Colonic mucosa (tissue), 4 donors: ENCODE measurements around the gene PSG2. TPM values are rescaled to one million over a fixed set of nuclear protein-coding genes. Genes with fewer than 3 reads are reported as not detected.
"Not testable (repeated sequence)": the region's sequence is repeated elsewhere in the genome, so short reads cannot be mapped to it uniquely, and the experiment has no call there.

ENCODE experiments used
- DNase-seq: peaks from one replicate; pipeline ENCODE4 v3.0.0-alpha.2; 2020
- H3K27ac ChIP-seq: fragments of 200-600 bp; one replicate; pipeline ENCODE4 v1.8.0; 2021
- H3K27me3 ChIP-seq: fragments of 200-600 bp; one replicate; pipeline ENCODE4 v1.8.0; 2021
- H3K36me3 ChIP-seq: fragments of 200-600 bp; one replicate; pipeline ENCODE4 v1.8.0; 2021
- H3K4me1 ChIP-seq: fragments of 200-600 bp; one replicate; pipeline ENCODE4 v1.8.0; 2021; ENCODE audit warnings: mild to moderate bottlenecking
- H3K4me3 ChIP-seq: fragments of 200-600 bp; one replicate; pipeline ENCODE4 v1.8.0; 2021
- H3K9ac ChIP-seq, 2 donors: one replicate each; pipeline ENCODE4 v1.7.0; 2013; ENCODE audit warnings: control low read depth in 2 of 2, low read depth in 2 of 2, low read length in 2 of 2
- H3K9me3 ChIP-seq: fragments of 200-600 bp; one replicate; pipeline ENCODE4 v1.8.0; 2021
- CTCF ChIP-seq: fragments of 200-600 bp; IDR thresholded peaks from one replicate; pipeline ENCODE4 v1.8.0; 2022; ENCODE audit warnings: antibody characterized with exemption, mild to moderate bottlenecking
- intact Hi-C: fragments of 100-400 bp; cut with DNase I; formaldehyde crosslinking; loops from one replicate; pipeline ENCODE4 v1.14.1; 2022
- total RNA-seq, 2 donors: library from RNA; stranded (reverse); fragmentation: NEBNext Ultra II Directional in 1 of 2; extraction: Animal tissue kit (Norgen Biotek cat#: 25700) in 1 of 2; gene quantifications; one replicate each; pipeline ENCODE4 v1.2.1, GENCODE V29; 2021
- donor health status: healthy.
- donor health status: DM: no; HTN: no; CAD: no.
- donor health status: DM: no; HTN: no; CAD: no.

Gene PSG2
- not detected for total RNA-seq

GRCh38 chr19:43082601-43083000, at the start of gene PSG2:
PSG2 (minus strand) TSS chr19:43082701; CDS start chr19:43082569, 132 bp downstream.
- intact Hi-C loops, DNase-seq: not testable (repeated sequence)

GRCh38 chr19:43131281-43131842, 48.9 kb upstream of the PSG2 start:
- H3K36me3 ChIP-seq, DNase-seq, H3K4me1 ChIP-seq, H3K27ac ChIP-seq, H3K27me3 ChIP-seq, H3K4me3 ChIP-seq, H3K9ac ChIP-seq, H3K9me3 ChIP-seq, intact Hi-C loops: not testable (repeated sequence)

More at GRCh38 chr19:43082601-43083000, at the start of gene PSG2:
- H3K36me3 ChIP-seq, H3K27ac ChIP-seq, H3K27me3 ChIP-seq, H3K9me3 ChIP-seq, H3K4me3 ChIP-seq, H3K4me1 ChIP-seq, H3K9ac ChIP-seq: not testable (repeated sequence)

GRCh38 chr19:43129197-43129596, 46.7 kb upstream of the PSG2 start:
- H3K9ac ChIP-seq, H3K27ac ChIP-seq, H3K4me1 ChIP-seq, H3K27me3 ChIP-seq, intact Hi-C loops, H3K4me3 ChIP-seq, H3K36me3 ChIP-seq, DNase-seq, H3K9me3 ChIP-seq: not testable (repeated sequence)

GRCh38 chr19:43127336-43127735, 44.8 kb upstream of the PSG2 start:
- H3K9ac ChIP-seq, intact Hi-C loops, H3K4me1 ChIP-seq: not testable (repeated sequence)

GRCh38 chr19:43126720-43127119, 44.2 kb upstream of the PSG2 start:
- Histone ChIP-seq H3K4me3 (no peak overlapping the region), H3K27ac (no peak overlapping the region), H3K4me1 (no peaks in the 10 kb centered on the region), H3K36me3 (no peaks in the 10 kb centered on the region), H3K9me3 (no peaks in the 10 kb centered on the region), H3K9ac (no peak overlapping the region), H3K27me3 (no peaks in the 10 kb centered on the region)
- intact Hi-C loops, result no loop called here
- no peak for TF ChIP-seq CTCF
- DNase-seq, result no peak

More at GRCh38 chr19:43127336-43127735, 44.8 kb upstream of the PSG2 start:
- not testable (repeated sequence) for H3K36me3 ChIP-seq, H3K27ac ChIP-seq, H3K4me3 ChIP-seq, H3K27me3 ChIP-seq, H3K9me3 ChIP-seq, DNase-seq

GRCh38 chr19:43124360-43124759, 41.9 kb upstream of the PSG2 start:
- Histone ChIP-seq H3K4me1 (no peaks in the 10 kb centered on the region), H3K4me3 (no peak overlapping the region), H3K27ac (no peak overlapping the region), H3K36me3 (no peaks in the 10 kb centered on the region), H3K27me3 (no peaks in the 10 kb centered on the region), H3K9ac (no peak overlapping the region), H3K9me3 (no peaks in the 10 kb centered on the region)
- intact Hi-C loops, result no loop called here
- no peak for TF ChIP-seq CTCF
- no peak for DNase-seq

GRCh38 chr19:43120433-43121026, 38.0 kb upstream of the PSG2 start:
- H3K9ac ChIP-seq, H3K4me3 ChIP-seq, H3K36me3 ChIP-seq, H3K4me1 ChIP-seq, intact Hi-C loops, H3K27ac ChIP-seq, H3K9me3 ChIP-seq, H3K27me3 ChIP-seq, DNase-seq: not testable (repeated sequence)

GRCh38 chr19:43119526-43119925, 37.0 kb upstream of the PSG2 start:
- H3K4me1 ChIP-seq, H3K9ac ChIP-seq, H3K9me3 ChIP-seq, intact Hi-C loops, H3K27ac ChIP-seq, H3K4me3 ChIP-seq, H3K36me3 ChIP-seq, H3K27me3 ChIP-seq, DNase-seq: not testable (repeated sequence)

- intact Hi-C loops, H3K27me3 ChIP-seq: not testable (repeated sequence)
Observed at GRCh38 chr19:43116421-43116820, 33.9 kb upstream of the PSG2 start.

GRCh38 chr19:43115548-43115947, 33.0 kb upstream of the PSG2 start:
- DNase-seq, H3K4me3 ChIP-seq, intact Hi-C loops, H3K9ac ChIP-seq, H3K27ac ChIP-seq, H3K9me3 ChIP-seq, H3K4me1 ChIP-seq, H3K36me3 ChIP-seq, H3K27me3 ChIP-seq: not testable (repeated sequence)

More at GRCh38 chr19:43116421-43116820, 33.9 kb upstream of the PSG2 start:
- DNase-seq, H3K4me1 ChIP-seq, H3K27ac ChIP-seq, H3K36me3 ChIP-seq, H3K9me3 ChIP-seq, H3K4me3 ChIP-seq, H3K9ac ChIP-seq: not testable (repeated sequence)

- DNase-seq, H3K27me3 ChIP-seq, intact Hi-C loops, H3K9ac ChIP-seq, H3K9me3 ChIP-seq, H3K27ac ChIP-seq, H3K4me3 ChIP-seq, H3K4me1 ChIP-seq, H3K36me3 ChIP-seq: not testable (repeated sequence)
Observed at GRCh38 chr19:43115064-43115463, 32.6 kb upstream of the PSG2 start.

- DNase-seq, H3K9ac ChIP-seq, H3K9me3 ChIP-seq, H3K4me3 ChIP-seq, H3K27ac ChIP-seq, H3K36me3 ChIP-seq, H3K4me1 ChIP-seq, intact Hi-C loops, H3K27me3 ChIP-seq: not testable (repeated sequence)
Observed at GRCh38 chr19:43114626-43115025, 32.1 kb upstream of the PSG2 start.
